Hair follicular keratinocyte (primary cell): ENCODE measurements around the gene MVD. TPM values are rescaled to one million over a fixed set of nuclear protein-coding genes. Genes with fewer than 3 reads are reported as not detected.

Source experiments
- total RNA-seq: library from RNA; depleted of rRNA; stranded (reverse); fragments of >200 nt; gene quantifications from 2 replicates; pipeline ENCODE4 v1.2.3, GENCODE V29; 2015

The MVD gene
- total RNA-seq = 238 and 321 TPM in 2 replicates

GRCh38 chr16:88662843-88663606 lies at the start of gene MVD:
Gene MVD, minus strand, starts transcription at chr16:88663091. Its CDS starts 11 bp downstream, at chr16:88663080.

GRCh38 chr16:88706229-88706964 lies 43.5 kb upstream of the MVD start, which contains the start of the genes CTU2 and RNF166:
Gene CTU2, plus strand, starts transcription at chr16:88706503. Its CDS starts 28 bp downstream, at chr16:88706531.
Gene RNF166, minus strand, starts transcription at chr16:88706408. Its CDS starts 83 bp downstream, at chr16:88706325.

GRCh38 chr16:88686439-88687253 lies 23.8 kb upstream of the MVD start, which contains the start of gene SNAI3:
Gene SNAI3, minus strand, starts transcription at chr16:88686507. Its CDS starts 101 bp downstream, at chr16:88686406.

GRCh38 chr16:88650749-88651275 lies 12.1 kb downstream of the MVD start, which contains the start of gene CYBA:
Gene CYBA, minus strand, starts transcription at chr16:88651053. Its CDS starts 40 bp downstream, at chr16:88651013.

GRCh38 chr16:88638323-88639230 lies 24.3 kb downstream of the MVD start, which contains the start of gene IL17C:
Gene IL17C, plus strand, starts transcription at chr16:88638572. Its CDS starts 70 bp downstream, at chr16:88638642.

Other genes with a start within 250 kb of the MVD start
- gene ZFPM1, start 209.8 kb downstream of the MVD start, total RNA-seq = 1.2 and 1.5 TPM in 2 replicates
- 9.9 and 17.0 TPM in 2 replicates for gene ZC3H18, start 92.7 kb downstream of the MVD start, total RNA-seq
- gene IL17C, start 24.5 kb downstream of the MVD start, total RNA-seq = not detected in 2 replicates
- gene CYBA, start 12.0 kb downstream of the MVD start, total RNA-seq = 88.1 and 94.3 TPM in 2 replicates
- 0.57 TPM in 1 of 2 replicates, not detected in the other for gene SNAI3, start 23.4 kb upstream of the MVD start, total RNA-seq
- 10.5 and 12.8 TPM in 2 replicates for gene RNF166, start 43.3 kb upstream of the MVD start, total RNA-seq
- 11.0 and 24.8 TPM in 2 replicates for gene CTU2, start 43.4 kb upstream of the MVD start, total RNA-seq
- 167 and 172 TPM in 2 replicates for gene PIEZO1, start 122.1 kb upstream of the MVD start, total RNA-seq
- gene CDT1, start 140.7 kb upstream of the MVD start, total RNA-seq = 19.9 and 44.1 TPM in 2 replicates
- gene APRT, start 148.8 kb upstream of the MVD start, total RNA-seq = 209 and 236 TPM in 2 replicates
- 18.2 and 23.8 TPM in 2 replicates for gene GALNS, start 193.9 kb upstream of the MVD start, total RNA-seq
- 33.3 and 50.0 TPM in 2 replicates for gene TRAPPC2L, start 194.0 kb upstream of the MVD start, total RNA-seq
- gene PABPN1L, start 203.6 kb upstream of the MVD start, total RNA-seq = not detected in 2 replicates